Measurements from ENCODE around the gene ACSF3. TPM values are rescaled to one million over a fixed set of nuclear protein-coding genes. Genes with fewer than 3 reads are reported as not detected.
A peak's percentile ranks its signal among the peaks of the same experiment; 100 is the strongest.

Gene ACSF3
- total RNA-seq, 1 experiment from 2014 or later = 30.8 TPM

DNA sequence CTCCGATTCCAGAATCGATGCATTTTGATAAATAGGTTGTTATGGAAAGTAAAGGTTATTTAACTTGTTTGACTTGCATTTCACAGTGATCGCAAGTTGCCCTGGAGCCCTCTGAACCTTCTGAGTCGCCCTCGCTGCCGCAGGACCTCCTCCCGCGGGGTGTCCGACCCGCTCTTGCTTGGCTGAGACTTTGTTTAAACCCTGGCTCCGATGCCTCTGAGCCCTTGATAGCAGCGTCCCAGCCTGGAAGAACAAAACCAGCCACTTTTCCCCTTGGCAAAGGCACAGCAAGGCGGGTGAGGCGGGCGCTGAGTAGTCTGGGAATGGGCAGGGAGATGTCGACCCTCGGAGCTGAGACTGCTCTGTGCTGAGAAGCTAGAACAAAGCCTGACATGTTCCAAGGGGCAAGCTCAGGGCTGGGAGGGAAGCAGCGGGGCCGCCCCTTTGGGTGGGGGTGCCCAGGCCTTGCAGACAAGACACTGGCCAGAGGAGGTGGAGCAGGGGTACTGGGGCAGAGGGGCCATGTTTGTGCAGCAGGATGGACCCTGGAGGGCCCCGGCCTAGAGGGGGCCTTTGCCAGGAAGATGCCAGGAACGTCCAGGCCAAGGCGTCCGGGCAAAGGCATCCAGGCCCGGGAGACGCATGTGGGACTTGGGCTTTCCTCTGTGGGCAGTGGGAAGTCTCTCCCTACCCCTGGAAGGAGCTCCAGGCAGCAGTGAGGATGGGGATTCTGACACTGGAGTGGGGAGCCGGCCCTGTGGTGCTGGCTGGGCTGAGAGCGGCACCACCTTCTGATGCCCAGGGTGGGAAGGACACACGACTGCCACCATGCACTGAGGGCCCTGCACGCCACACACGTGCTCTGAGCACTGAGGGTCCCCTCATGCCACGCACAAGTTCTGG is 47.6 kb downstream of the ACSF3 start:
- H3K27ac ChIP-seq (ENCODE audit: low read length) = no peak overlapping the region
- H3K36me3 ChIP-seq (ENCODE audit: control insufficient read depth, insufficient read depth, low read length) = no peaks in the 10 kb centered on the region
- H3K27me3 ChIP-seq (ENCODE audit: control insufficient read depth, insufficient read depth, low read length) = no peaks in the 10 kb centered on the region
- TF ChIP-seq POLR2AphosphoS5 (IDR thresholded peaks at IDR 0.05; ENCODE audit: low read depth, low read length) = no peak
- TF ChIP-seq TCF7L2 (IDR thresholded peaks at IDR 0.05; ENCODE audit: low read depth, low read length) = no peak
- no peak for TF ChIP-seq SIN3A (IDR thresholded peaks at IDR 0.05; ENCODE audit: borderline replicate concordance, insufficient read depth, low read depth, low read length)
- TF ChIP-seq, protein P1, sequence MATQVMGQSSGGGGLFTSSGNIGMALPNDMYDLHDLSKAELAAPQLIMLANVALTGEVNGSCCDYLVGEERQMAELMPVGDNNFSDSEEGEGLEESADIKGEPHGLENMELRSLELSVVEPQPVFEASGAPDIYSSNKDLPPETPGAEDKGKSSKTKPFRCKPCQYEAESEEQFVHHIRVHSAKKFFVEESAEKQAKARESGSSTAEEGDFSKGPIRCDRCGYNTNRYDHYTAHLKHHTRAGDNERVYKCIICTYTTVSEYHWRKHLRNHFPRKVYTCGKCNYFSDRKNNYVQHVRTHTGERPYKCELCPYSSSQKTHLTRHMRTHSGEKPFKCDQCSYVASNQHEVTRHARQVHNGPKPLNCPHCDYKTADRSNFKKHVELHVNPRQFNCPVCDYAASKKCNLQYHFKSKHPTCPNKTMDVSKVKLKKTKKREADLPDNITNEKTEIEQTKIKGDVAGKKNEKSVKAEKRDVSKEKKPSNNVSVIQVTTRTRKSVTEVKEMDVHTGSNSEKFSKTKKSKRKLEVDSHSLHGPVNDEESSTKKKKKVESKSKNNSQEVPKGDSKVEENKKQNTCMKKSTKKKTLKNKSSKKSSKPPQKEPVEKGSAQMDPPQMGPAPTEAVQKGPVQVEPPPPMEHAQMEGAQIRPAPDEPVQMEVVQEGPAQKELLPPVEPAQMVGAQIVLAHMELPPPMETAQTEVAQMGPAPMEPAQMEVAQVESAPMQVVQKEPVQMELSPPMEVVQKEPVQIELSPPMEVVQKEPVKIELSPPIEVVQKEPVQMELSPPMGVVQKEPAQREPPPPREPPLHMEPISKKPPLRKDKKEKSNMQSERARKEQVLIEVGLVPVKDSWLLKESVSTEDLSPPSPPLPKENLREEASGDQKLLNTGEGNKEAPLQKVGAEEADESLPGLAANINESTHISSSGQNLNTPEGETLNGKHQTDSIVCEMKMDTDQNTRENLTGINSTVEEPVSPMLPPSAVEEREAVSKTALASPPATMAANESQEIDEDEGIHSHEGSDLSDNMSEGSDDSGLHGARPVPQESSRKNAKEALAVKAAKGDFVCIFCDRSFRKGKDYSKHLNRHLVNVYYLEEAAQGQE (IDR thresholded peaks at IDR 0.05; ENCODE audit: insufficient read depth in 1 of 2, low read depth in 2 of 2, low read length in 1 of 2) = no peak
- TF ChIP-seq, protein P2, sequence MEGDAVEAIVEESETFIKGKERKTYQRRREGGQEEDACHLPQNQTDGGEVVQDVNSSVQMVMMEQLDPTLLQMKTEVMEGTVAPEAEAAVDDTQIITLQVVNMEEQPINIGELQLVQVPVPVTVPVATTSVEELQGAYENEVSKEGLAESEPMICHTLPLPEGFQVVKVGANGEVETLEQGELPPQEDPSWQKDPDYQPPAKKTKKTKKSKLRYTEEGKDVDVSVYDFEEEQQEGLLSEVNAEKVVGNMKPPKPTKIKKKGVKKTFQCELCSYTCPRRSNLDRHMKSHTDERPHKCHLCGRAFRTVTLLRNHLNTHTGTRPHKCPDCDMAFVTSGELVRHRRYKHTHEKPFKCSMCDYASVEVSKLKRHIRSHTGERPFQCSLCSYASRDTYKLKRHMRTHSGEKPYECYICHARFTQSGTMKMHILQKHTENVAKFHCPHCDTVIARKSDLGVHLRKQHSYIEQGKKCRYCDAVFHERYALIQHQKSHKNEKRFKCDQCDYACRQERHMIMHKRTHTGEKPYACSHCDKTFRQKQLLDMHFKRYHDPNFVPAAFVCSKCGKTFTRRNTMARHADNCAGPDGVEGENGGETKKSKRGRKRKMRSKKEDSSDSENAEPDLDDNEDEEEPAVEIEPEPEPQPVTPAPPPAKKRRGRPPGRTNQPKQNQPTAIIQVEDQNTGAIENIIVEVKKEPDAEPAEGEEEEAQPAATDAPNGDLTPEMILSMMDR (IDR thresholded peaks at IDR 0.05) = no peak
- no peak overlapping the region for H3K4me3 ChIP-seq (ENCODE audit: low read depth in 2 of 2, low read length in 2 of 2)
- ATAC-seq (no peak), DNase-seq (ENCODE audit: low read depth, low spot score) (no peak)
- TSS peak; percentile 47 for BruUV-seq (replicated peaks)
- in situ Hi-C loops (cut with HindIII; ENCODE audit: low pct_unique_long_range_greater_than_20kb, low sequenced_read_pairs) = no loop called here
- no peaks in the 10 kb centered on the region for H3K9me3 ChIP-seq (ENCODE audit: control insufficient read depth, insufficient read depth, low read depth, low read length)
- no peaks in the 10 kb centered on the region for H3K4me1 ChIP-seq (ENCODE audit: control insufficient read depth, insufficient read depth, low read length)
- POLR2A ChIA-PET = no interaction called here
- intact Hi-C loops (cut with micrococcal nuclease; ENCODE audit: unreplicated experiment) = no loop called here
- CTCF ChIA-PET = no interaction called here

- in situ Hi-C loops (cut with HindIII; ENCODE audit: low pct_unique_long_range_greater_than_20kb, low sequenced_read_pairs) (no loop called here), intact Hi-C loops (cut with micrococcal nuclease; ENCODE audit: unreplicated experiment) (no loop called here)
- CTCF ChIA-PET = no interaction called here
- H3K4me1 ChIP-seq (ENCODE audit: control insufficient read depth, insufficient read depth, low read length) = no peaks in the 10 kb centered on the region
- TF ChIP-seq, protein P2 (IDR thresholded peaks at IDR 0.05) = no peak
- no peak for TF ChIP-seq SIN3A (IDR thresholded peaks at IDR 0.05; ENCODE audit: borderline replicate concordance, insufficient read depth, low read depth, low read length)
- TF ChIP-seq TCF7L2 (IDR thresholded peaks at IDR 0.05; ENCODE audit: low read depth, low read length) = no peak
- no peak for TF ChIP-seq POLR2AphosphoS5 (IDR thresholded peaks at IDR 0.05; ENCODE audit: low read depth, low read length)
- TF ChIP-seq, protein P1 (IDR thresholded peaks at IDR 0.05; ENCODE audit: insufficient read depth in 1 of 2, low read depth in 2 of 2, low read length in 1 of 2) = no peak
- H3K9me3 ChIP-seq (ENCODE audit: control insufficient read depth, insufficient read depth, low read depth, low read length) = no peaks in the 10 kb centered on the region
- POLR2A ChIA-PET = no interaction called here
- H3K27ac ChIP-seq (ENCODE audit: low read length) = no peak overlapping the region
- BruUV-seq (replicated peaks) = no TSS peak
- H3K36me3 ChIP-seq (ENCODE audit: control insufficient read depth, insufficient read depth, low read length) = no peaks in the 10 kb centered on the region
- DNase-seq (ENCODE audit: low read depth, low spot score) (no peak), ATAC-seq (no peak)
- no peak overlapping the region for H3K4me3 ChIP-seq (ENCODE audit: low read depth in 2 of 2, low read length in 2 of 2)
- no peaks in the 10 kb centered on the region for H3K27me3 ChIP-seq (ENCODE audit: control insufficient read depth, insufficient read depth, low read length)
Measured at GRCh38 chr16:89141884-89142267, 48.2 kb downstream of the ACSF3 start.

Measured in Panc1 (cell line).